ENCODE measurements around the gene RAB37. TPM values are rescaled to one million over a fixed set of nuclear protein-coding genes. Genes with fewer than 3 reads are reported as not detected.

RAB37 gene
- total RNA-seq, 3 donors from 2014 or later = 0.98 to 2.1 (median 2.0) TPM

- Histone ChIP-seq H3K27ac (no peak overlapping the region), H3K4me1 (no peaks in the 10 kb centered on the region), H3K9me3 (no peaks in the 10 kb centered on the region), H3K4me3 (no peak overlapping the region), H3K36me3 (no peaks in the 10 kb centered on the region), H3K27me3 (peaks cover 0 to 17% of the 10 kb centered on the region in 2 donors)
- intact Hi-C loops (cut with DNase I; ENCODE audit: low total_unique reads) = no loop called here
- TF ChIP-seq CTCF (IDR thresholded peaks at IDR 0.05) (no peak), POLR2A (IDR thresholded peaks at IDR 0.05) (no peak), POLR2AphosphoS5 (IDR thresholded peaks at IDR 0.05) (no peak)
- no peak for DNase-seq (ENCODE audit: low spot score in 2 of 2)
These were observed 41.4 kb upstream of the RAB37 start for GRCh38 chr17:74695629-74696028.

GRCh38 chr17:74697515-74697914 lies 39.5 kb upstream of the RAB37 start:
- Histone ChIP-seq H3K36me3 (no peaks in the 10 kb centered on the region), H3K27ac (no peak overlapping the region), H3K4me1 (no peaks in the 10 kb centered on the region), H3K4me3 (no peak overlapping the region), H3K9me3 (no peaks in the 10 kb centered on the region), H3K27me3 (peaks cover 0 to 13% of the 10 kb centered on the region in 2 donors)
- intact Hi-C loops (cut with DNase I; ENCODE audit: low total_unique reads) = no loop called here
- DNase-seq (ENCODE audit: low spot score in 2 of 2) = no peak
- no peak for TF ChIP-seq POLR2AphosphoS5 (IDR thresholded peaks at IDR 0.05)
- no peak for TF ChIP-seq POLR2A (IDR thresholded peaks at IDR 0.05)
- no peak for TF ChIP-seq CTCF (IDR thresholded peaks at IDR 0.05)

DNA sequence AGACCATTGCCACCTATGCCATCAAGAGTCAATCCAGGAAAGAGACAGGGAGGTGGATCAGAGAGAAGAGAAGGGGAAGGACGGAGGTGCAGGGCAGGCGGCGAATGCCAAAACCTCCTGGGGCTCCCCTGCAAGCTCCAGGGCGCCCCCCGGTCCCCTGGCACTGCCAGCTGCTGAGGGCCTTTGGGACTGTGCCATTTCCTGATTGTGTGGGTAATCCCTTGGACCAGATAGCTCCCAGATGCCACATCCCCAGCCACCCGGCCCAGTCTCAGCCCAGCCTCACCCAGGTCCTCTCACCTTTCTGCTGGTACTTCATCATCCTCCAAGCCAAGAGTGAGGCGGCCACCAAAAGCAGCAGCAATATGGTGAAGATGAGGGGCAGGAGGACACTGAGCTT lies 39.0 kb upstream of the RAB37 start:
- Histone ChIP-seq H3K36me3 (no peaks in the 10 kb centered on the region), H3K27me3 (peaks cover 0 to 10% of the 10 kb centered on the region in 2 donors), H3K4me1 (no peaks in the 10 kb centered on the region), H3K27ac (no peak overlapping the region), H3K9me3 (no peaks in the 10 kb centered on the region), H3K4me3 (no peak overlapping the region)
- intact Hi-C loops (cut with DNase I; ENCODE audit: low total_unique reads) = no loop called here
- TF ChIP-seq CTCF (IDR thresholded peaks at IDR 0.05) (no peak), POLR2A (IDR thresholded peaks at IDR 0.05) (no peak), POLR2AphosphoS5 (IDR thresholded peaks at IDR 0.05) (no peak)
- DNase-seq (ENCODE audit: low spot score in 2 of 2) = no peak

DNA sequence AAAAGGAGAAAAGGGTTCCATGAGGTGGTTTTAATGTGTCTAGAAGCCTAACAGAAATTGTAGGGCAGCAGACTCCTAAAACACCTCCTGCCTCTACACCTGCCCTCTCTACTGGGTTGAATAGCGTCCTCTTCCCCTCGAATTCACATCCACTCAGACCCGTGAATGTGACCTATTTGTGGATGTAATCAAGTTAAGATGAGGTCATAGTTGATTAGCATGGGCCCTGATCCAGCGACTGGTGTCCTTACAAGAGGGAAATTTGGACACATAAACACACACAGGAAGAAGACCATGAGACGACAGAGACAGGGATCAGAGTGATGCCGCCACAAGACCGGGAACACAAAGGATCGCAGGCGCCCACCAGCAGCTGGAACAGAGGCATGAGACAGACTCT lies 37.8 kb upstream of the RAB37 start:
- H3K4me1 ChIP-seq = no peaks in the 10 kb centered on the region

More for the DNA sequence above, 37.8 kb upstream of the RAB37 start:
- no peak for DNase-seq (ENCODE audit: low spot score in 2 of 2)
- TF ChIP-seq CTCF (IDR thresholded peaks at IDR 0.05) (no peak), POLR2AphosphoS5 (IDR thresholded peaks at IDR 0.05) (no peak), POLR2A (IDR thresholded peaks at IDR 0.05) (no peak)
- H3K9me3 ChIP-seq = no peaks in the 10 kb centered on the region
- H3K27ac ChIP-seq = no peak overlapping the region
- H3K27me3 ChIP-seq = peaks cover 0 to 10% of the 10 kb centered on the region in 2 donors
- H3K4me3 ChIP-seq = no peak overlapping the region
- H3K36me3 ChIP-seq = no peaks in the 10 kb centered on the region
- intact Hi-C loops (cut with DNase I; ENCODE audit: low total_unique reads) = no loop called here
